ENCODE results near the gene ISCU.
"Not testable (repeated sequence)": the region's sequence is repeated elsewhere in the genome, so short reads cannot be mapped to it uniquely, and the experiment has no call there.

ISCU gene

DNA sequence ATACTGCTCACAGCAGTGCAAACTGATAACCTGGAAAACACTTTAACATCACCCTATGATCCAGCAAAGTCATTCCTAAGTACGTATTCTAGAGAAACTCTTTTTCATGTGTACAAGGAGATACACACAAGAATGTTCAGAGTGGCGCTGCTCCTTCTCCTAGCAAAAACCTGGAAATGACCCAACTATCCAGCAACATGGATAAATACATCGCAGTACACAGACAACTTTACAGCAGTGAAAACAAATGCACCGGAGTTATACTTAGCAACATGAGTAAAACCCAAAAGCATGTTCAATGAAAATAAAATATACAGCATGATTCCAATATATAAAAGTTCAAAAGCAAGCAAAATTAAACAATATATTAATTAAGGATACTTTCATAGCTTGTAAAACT, 20.1 kb upstream of the ISCU start:
- no peak for FAIRE-seq
- no peak for DNase-seq (ENCODE audit: low spot score)

DNA sequence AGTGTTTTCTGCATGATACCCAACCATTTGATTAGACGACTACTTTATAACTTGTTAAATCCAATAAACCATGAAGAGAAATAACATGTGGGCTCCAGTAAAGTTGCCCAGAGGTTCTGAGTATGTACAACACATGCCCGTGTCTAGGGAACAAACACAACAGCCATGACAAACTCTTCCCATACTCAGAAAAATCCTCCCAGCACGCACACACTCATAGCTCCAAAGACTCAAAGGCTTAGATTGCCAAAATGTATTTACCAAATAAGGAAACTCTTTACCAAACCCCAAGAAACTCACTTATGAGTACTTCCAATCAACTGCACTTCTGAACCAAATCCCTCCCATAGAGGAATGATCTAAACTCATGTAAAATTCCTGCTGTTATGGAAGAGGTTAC, 18.7 kb upstream of the ISCU start:
- FAIRE-seq = no peak
- no peak for DNase-seq (ENCODE audit: low spot score)

DNA sequence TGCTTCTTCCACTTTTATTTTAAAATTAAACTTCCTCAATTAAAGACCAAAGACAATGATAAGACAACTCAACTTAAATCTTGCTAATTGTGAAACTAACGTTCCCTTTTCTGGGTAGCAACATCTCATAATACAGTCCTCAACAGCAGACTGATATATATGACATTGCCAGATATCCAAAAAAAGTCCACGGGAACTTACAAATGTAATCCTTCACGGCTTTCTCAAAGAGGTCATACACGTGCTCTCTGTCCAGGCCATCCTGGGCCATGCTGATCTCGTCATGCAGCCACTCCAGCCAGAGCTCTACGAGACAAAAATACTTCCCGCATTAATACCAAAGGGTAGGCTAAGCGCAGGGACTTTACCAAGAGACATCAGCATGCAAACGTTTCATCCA, 14.7 kb upstream of the ISCU start:
- DNase-seq (ENCODE audit: low spot score) (no peak), FAIRE-seq (no peak)

DNA sequence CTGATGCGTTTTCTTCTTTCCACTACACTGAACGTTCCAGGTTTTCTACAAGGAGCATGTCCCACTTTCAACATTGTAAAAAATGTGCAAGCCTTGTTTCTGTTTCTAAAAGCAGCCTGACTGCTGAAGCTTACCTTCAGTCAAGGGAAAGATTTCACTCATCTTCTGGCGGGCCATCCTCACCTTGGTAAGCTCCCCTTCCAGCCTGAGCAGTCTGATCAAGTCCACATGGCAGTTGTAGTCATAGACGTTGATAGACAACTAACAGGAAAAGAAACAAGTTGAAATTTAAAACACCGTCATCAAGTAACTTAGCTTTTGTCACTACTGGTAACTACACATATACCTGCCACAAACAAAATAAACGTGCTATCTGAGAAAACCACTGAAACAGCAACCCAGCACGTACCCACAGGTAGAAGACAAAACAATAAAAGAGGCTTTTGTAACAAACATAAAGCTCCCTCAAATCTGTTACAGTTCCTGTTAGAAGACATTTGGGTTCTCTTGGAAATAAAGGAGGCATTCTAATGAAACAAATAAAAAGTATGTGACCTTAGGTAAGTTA, 13.4 kb upstream of the ISCU start:
- DNase-seq (ENCODE audit: low spot score) (no peak), FAIRE-seq (no peak)

DNA sequence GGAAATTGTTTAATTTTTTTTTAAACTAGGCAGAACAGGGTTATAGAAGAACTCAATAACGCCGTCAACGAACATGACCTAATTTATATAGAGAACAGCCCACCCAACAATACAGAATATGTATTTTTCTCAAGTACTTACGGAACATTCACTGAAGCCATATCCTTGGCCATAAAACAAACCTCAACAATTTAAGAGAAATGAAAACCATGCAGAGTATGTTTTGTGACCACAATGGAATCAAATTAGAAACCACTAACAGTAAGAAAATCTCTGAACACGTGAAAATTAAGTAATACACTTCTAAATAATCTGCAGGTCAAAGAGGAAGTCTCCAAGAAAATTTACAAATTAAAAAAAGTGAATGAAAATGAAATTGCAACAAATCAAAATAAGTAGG, 10.9 kb upstream of the ISCU start:
- DNase-seq (ENCODE audit: low spot score) (no peak), FAIRE-seq (no peak)

DNA sequence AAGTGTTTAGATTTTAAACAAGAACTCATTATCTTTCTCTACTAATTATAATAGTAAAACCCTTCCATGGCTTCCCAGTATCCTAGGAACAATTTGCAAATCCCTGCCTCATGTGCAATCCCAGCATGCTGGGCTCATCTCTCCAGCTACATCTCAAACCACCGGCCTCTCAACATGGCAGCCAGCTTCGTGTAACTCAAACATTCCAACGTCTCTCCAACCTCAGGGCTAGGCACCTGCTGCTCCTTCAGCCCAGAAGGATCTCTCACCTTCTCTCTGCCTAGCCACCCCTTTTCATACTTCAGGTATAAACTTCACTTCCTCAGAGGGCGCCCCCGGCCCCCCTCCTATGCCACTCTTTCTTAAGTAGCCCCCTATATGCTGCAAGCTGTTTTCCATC, 8.6 kb upstream of the ISCU start:
- FAIRE-seq = no peak
- no peak for DNase-seq (ENCODE audit: low spot score)

DNA sequence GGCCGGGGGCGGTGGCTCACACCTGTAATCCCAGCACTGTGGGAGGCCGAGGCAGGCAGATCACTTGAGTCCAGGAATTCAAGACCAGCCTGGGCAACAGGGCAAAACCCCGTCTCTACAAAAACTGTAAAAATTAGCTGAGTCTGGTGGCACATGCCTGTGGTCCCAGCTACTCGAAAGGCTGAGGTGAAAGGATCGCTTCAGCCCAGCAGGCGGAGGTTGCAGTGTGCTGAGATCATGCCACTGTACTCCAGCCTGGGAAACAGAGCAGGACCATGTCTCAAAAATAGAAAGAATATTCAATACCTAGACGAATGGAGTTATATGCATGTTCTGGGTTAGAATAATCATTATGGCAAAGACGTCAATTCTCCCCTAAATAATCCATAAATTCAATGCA, 7.0 kb upstream of the ISCU start:
- DNase-seq (ENCODE audit: low spot score); FAIRE-seq: not testable (repeated sequence)

DNA sequence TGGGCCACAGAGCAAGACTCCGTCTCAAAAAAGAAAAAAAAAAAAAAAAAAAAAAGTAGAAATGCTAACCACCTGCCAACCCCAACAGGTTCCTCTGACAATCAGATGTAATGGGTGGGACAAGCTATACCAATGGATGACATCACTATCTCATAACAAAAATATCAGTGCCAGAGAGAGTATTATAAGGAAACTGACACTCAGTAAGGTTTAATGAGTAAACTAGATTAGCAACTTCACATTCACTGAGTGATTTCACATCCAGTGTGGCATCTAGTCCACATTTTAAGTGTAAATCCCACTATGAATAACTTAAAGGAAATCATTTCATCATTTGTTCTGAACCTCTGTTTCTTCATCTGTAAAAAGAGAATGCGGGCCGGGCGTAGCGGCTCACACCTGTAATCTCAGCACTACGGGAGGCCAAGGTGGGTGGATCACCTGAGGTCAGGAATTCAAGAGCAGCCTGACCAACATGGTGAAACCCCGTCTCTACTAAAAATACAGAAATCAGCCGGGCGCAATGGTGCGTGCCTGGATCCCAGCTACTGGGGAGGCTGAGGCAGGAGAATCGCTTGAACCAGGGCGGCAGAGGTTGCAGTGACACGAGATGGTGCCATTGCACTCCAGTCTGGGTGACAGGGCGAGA, 3.3 kb upstream of the ISCU start:
- DNase-seq (ENCODE audit: low spot score) = no peak
- FAIRE-seq = no peak

DNA sequence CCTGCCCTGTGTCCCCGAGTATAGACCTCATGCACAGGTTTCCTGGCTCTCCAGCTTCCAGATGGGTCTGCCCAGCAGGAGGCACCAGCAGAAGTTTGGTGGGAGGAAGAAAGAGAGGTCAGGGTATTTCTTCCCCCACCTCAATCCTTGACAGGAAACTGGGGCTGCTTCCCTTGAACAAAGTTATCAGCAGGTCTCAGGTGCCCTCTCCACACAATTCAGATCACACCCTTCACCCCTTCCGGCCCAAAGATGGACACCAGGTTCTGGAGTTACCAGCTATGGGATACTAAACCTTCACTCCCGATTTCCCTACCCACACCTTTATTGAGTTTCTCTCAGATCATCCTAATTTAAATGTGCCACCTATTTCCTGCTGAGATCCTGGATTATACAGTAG, 2.6 kb upstream of the ISCU start:
- DNase-seq (ENCODE audit: low spot score) (no peak), FAIRE-seq (no peak)

DNA sequence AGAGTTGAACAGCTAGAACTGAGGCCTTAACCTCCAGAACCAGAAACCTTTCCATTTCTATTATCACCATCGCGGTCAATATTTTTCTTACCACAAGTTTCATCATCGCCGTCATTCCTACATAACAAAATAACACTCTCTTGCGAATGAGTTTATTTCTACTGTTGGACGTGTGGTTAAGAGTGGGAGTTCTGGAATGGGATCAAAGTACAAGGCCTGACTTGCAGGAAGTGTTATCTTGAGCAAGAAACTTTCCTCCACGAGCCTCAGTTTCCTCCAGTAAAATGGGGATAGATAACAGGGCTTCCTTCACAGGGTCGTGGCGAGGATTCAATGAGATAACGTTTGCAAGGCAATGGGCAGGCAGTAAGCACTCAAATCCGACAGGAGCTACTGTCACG, 2.1 kb upstream of the ISCU start:
- no peak for FAIRE-seq
- DNase-seq (ENCODE audit: low spot score) = peak; percentile 10

DNA sequence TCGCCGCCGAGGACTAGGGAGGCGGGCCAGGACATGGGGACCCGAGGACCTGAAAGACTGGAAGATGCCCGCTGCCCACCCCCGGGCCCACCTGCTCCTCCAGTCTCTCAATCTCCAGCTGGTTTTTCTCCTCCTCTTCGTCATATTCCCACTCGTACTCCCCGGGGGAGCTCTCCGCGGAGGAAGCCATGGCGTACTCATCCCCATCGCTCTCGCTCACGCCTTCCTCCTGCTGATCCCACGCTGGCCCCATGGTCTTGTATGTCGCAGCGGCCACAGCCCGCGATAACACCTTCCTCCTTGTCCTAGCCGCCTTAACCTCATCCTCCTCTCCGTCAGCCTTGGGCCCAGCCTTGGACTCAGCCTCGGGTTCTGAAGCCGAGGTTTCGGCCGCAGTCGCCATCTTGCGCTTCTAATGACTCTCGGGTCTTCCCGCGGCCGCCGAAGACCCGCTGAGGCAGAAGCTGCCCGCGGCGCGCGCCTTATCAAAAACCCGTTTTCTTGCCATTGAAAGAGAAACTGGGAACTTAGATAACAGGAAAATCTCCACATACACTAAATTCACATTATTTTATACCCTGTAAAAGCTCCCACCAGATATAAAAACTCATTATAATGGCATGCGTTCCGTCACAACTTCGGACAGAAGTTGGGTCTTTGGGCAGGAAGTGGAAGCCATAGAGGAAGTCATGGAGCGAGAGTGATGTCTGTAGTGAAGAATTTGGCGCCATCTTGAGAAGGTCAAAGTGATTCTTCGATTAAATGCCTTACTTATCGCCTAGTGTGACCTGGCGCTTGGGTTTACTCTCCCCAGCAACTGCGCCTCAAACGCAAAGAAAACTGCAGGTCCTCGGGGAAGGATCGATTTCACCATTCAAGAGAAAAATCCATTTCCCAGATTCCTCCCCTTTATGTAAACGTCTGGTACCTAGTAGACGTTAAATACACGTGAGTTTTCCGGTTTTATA, 1.4 kb upstream of the ISCU start, which contains the start of gene SART3:
SART3 (minus strand) TSS at position 422 of the 968 bp plus-strand sequence; CDS start at position 403, 19 bp downstream.
- FAIRE-seq (peak; percentile 55), DNase-seq (ENCODE audit: low spot score) (peak; percentile 76)

DNA sequence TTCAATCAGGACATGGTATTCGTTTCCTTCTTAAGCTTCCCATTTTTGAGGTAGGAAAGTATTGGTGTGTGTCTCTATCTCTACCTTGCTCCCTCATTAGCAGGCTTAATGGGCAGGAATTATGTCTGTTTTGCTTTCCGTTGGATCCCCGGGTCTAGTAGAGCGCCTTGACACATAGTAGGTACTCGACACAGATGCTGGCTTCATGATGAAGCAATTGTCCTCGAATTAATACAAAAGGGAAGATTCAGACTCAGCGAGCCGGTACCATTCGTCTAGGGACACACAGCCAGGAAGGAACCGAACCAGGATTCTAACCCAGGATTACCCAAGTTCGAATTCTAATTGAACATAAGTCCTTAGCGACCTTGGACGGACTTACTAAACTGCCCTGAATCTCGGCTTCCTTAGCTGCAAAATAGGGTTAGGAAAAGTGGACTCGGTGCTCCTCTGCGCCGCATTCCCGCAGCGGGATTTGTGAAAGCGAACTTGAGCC, 496 bp upstream of the ISCU start:
- no peak for FAIRE-seq
- peak; percentile 5 for DNase-seq (ENCODE audit: low spot score)

DNA sequence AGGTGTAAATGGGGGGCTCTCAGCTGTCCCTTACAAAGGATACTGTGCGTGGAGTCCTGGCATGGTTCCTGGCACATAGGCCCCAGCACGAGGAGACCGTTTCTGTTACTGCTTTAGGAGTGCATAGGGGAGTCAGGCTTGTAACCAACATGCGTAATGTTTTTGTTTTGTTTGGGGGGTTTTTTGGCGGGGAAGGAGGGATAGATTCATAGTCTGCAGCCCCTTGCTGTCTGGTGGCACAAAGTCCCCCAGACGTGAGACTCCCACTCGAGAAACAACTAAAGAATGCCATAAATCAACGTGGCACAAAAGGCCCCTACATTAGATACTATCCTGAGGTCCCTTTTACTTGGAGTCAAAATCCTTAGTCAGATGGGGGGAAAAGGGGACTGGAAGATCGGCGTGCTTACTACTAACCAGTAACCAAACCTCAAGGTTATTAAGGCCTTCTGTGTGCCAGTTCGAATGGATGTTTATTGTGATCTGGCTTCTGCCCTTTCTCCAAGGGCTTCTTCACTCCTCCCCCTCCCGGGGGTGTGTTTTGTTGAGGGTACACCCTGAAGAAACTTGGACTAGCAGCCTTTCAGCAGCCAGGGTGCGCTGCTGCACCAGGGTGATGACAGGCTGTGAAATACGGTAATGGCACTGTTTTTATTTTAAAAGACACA, 874 bp downstream of the ISCU start:
- DNase-seq (ENCODE audit: low spot score) = peak; percentile 69
- peak; percentile 22 for FAIRE-seq

DNA sequence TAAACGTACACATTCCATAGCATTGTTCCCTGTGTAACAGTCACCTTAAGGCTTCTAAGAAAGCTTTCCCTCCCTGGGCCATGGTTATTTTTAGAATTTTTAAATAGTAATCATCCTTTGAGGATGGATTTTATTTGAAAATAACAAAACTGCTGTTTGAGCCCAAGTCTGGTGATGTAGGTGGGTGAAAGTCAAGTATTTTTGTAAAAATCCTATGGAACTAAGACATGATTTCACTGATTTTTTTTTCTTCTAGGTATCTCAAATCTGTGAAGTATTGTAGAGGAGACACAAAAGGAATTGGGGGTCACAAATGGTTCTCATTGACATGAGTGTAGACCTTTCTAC, 1.4 kb downstream of the ISCU start:
- DNase-seq (ENCODE audit: low spot score) (no peak), FAIRE-seq (no peak)

DNA sequence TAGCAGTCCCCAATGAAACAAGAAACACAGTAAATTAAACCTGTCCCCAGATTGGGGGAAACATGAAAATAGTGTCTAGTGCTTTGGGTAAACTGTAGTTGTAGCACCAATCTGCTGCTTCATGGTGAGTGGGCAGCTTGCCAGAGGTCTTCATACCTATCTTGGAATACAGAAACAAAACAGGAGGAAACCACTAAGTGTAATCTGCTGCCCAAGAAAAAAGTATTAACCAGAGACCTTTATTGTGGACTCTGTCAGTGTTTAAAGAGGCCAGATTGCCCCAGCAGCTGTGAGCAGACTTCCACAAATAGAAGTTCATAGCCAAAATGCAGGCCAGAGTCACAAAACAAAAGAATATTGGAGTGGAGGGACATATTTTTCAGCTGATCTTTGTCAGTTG, 2.3 kb downstream of the ISCU start:
- FAIRE-seq = no peak
- DNase-seq (ENCODE audit: low spot score) = no peak

DNA sequence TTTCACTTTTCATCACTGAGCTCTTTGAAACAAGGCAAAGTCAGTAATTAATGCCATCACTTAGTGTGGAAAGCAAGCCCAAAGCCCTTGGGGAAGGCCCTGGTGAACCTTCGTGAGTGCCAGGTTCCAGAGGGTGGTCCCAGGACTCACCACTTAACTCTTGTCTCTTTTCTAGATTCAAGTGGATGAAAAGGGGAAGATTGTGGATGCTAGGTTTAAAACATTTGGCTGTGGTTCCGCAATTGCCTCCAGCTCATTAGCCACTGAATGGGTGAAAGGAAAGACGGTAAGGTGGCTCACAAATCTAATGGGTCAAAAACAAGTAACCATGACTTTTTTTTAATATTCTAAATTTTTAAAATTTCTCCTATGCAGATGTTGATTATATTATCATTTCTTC, 2.8 kb downstream of the ISCU start:
- DNase-seq (ENCODE audit: low spot score) (no peak), FAIRE-seq (no peak)

DNA sequence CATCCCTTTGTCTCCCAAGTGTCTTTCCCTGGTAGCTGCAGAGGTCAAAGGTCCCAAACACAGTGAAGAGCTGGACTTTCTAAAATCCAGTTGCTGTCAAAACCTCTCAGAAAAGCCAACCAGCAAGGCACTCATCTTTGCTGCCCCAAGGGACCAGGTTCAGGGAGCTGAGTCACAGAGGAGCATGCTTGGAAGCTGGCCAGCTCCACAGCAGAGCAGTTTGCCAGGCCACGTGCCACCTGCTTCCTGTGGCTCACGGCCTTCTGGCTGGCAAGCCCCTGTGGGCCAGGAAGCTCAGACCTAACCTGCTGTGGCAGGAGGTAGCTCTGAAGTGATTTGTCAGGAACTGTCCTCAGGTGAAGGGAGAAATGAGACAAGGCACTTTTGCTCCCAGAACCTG, 3.6 kb downstream of the ISCU start:
- DNase-seq (ENCODE audit: low spot score) = peak; percentile 81
- FAIRE-seq = peak; percentile 58

DNA sequence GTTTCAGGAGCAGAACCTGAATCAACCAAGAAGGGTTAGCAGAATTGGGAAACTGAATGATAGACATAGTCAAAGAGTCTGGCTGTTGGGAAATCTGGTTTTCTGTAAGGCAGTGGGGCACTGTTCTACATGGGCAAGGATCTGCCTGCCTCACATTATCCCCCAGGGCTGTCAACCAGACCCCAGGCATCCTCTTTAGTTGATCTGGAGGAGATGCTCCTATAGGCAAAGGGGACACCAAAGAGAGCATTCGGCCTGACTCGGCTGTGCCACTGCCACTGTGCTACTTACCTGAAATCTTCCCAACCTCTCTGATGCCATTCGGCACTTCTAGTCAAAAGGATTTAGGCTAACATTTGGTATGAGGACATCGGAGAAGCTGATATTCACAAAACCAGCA, 4.1 kb downstream of the ISCU start:
- FAIRE-seq = no peak
- no peak for DNase-seq (ENCODE audit: low spot score)

DNA sequence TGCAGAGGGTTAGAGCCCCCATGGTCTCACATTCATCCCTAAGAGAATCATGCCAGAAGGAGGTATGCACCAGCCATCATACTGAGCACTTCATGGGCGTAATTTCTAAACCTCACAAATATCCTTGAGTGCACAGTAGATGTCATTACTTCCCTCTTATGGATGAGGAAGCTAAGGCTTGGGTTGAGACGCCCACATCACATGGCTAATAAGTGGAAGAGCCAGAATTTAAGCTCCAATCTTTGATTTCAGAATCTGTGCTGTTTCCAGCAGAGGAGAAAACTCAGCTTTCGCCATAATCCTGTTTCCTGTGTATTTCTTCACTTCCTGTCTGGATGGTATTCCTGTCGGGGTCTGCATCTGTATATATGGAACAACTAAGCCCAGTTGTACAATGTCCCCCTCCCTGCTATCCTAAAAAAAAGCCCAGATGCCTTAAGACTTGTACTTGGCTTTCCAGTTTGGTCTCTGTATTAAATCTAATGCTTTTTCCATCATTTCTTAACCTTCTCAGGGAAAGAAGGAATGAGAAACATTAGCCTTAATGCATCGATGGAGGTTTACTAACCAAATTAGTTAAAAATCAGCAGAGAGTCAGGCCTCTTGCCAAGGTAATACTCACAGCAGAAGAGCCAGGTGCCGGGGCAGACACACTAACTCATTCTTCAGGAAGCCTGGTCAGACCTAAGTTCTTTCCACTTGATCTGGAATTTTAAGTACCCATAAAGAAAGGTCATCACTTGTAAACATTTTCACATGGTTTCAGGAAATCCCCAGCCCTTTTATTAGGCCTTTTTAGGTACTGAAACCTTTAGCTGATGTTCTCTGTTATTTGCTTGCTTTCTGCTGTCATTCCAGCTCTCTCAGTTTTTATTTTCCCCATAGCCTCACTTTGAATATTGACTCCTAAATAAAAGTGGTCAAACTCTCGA, 5.3 kb downstream of the ISCU start:
- FAIRE-seq = no peak
- DNase-seq (ENCODE audit: low spot score) = no peak

DNA sequence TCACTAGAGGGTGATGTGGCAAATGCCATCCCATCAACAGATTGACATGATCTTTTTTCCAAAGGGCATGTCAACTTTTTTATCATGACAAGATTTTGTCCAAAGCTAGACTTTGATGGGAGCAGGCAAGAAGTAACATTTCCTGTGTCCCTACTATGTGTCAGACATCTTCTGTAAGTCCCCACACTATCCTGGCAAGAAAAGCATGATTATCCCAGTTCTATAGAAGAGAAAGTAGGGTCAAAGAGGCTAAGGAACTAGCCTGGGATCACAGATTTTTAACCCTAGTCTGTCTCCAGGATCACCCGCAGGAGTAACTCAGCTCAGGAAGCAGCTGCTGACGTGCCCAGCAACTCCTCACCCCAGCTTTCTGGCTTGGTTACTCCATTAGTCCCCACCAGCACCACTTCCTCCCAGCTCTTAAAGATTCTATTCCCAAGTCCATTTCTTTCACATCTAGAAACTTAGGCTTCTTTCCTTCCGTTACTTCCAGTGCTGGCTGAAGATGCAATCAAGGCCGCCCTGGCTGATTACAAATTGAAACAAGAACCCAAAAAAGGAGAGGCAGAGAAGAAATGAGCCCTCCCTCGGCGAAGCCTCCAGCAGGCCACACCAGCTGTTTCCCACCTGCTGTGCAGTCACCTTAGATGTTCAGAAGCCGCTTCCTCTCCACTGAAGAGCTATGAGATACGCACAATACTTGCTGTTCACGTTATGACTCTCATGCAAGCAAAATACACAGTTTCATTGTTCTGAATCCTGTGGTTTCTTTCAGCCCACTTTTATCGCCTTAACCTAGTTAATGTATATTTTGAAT, 6.2 kb downstream of the ISCU start:
- DNase-seq (ENCODE audit: low spot score) = no peak

More for the DNA sequence above, 6.2 kb downstream of the ISCU start:
- FAIRE-seq = no peak
